K562 (cell line): Measurements from ENCODE around the gene EPHA4. TPM values are rescaled to one million over a fixed set of nuclear protein-coding genes. Genes with fewer than 3 reads are reported as not detected.

Experiments used
- CTCF ChIP-seq, 3 experiments: IDR thresholded peaks in 2 of 3; conservative IDR thresholded peaks in 1 of 3; 2 replicates each; pipeline ENCODE4 v1.5.1; 2011 to 2012; ENCODE audit warnings: low read length in 3 of 3, mild to moderate bottlenecking in 3 of 3, control low read depth in 2 of 3, improper control_type of control experiment in 1 of 3, inconsistent platforms in 1 of 3, low read depth in 1 of 3, mixed read lengths in 1 of 3, moderate library complexity in 1 of 3; ENCODE audit not compliant: insufficient read depth in 2 of 3
- FOXJ2 ChIP-seq: fragments of 200-800 bp; sonication (Bioruptor generic); IDR thresholded peaks from 2 replicates; pipeline ENCODE4 v1.6.1; 2016; ENCODE audit warnings: missing genetic modification characterization, missing compliant biosample characterization
- ILF3 ChIP-seq: fragments of 450-650 bp; IDR thresholded peaks from 2 replicates; pipeline ENCODE4 v1.6.1; 2018; ENCODE audit warnings: antibody characterized with exemption, mild to moderate bottlenecking, moderate library complexity, borderline replicate concordance
- NONO ChIP-seq, 2 experiments: fragments of 200-400 bp in 1 of 2; fragments of 450-650 bp in 1 of 2; formaldehyde crosslinking in 1 of 2; IDR thresholded peaks; 2 replicates each; pipeline ENCODE4 v1.6.1; 2017; ENCODE audit warnings: low read depth in 2 of 2, mild to moderate bottlenecking in 2 of 2, moderate library complexity in 2 of 2, low read length in 1 of 2
- NR4A1 ChIP-seq, 2 experiments: fragments of 250-450 bp in 1 of 2; fragments of 450-650 bp in 1 of 2; sonication (Bioruptor Pico) in 1 of 2; IDR thresholded peaks; 2 replicates each; pipeline versions ENCODE4 v1.4.0 to v1.6.1; 2016 to 2020; ENCODE audit warnings: mild to moderate bottlenecking in 2 of 2, missing compliant biosample characterization in 1 of 2, missing genetic modification characterization in 1 of 2, moderate library complexity in 1 of 2
- POLR2A ChIP-seq: fragments of 450-650 bp; conservative IDR thresholded peaks from 2 replicates; pipeline ENCODE4 v1.6.1; 2016
- SMC3 ChIP-seq: conservative IDR thresholded peaks from 2 replicates; pipeline ENCODE4 v1.6.1; 2011; ENCODE audit warnings: low read depth, low read length, improper control_type of control experiment; ENCODE audit not compliant: insufficient read depth
- polyA plus RNA-seq, 8 experiments: library from polyadenylated mRNA; depleted of rRNA in 4 of 8; stranded (reverse) in 5 of 8; unstranded in 3 of 8; fragments of >200 nt; fragmentation: Nextera tagmentation in 2 of 8; fragmentation: Illumina TruSeq in 1 of 8; extraction: Ambion mirVana in 2 of 8; extraction: Trizol in 1 of 8; gene quantifications; 2 replicates each; pipeline versions ENCODE4 v1.2.1 to v1.2.3, GENCODE V29; 2011 to 2014; ENCODE audit warnings: inconsistent platforms in 1 of 8, missing spikeins in 1 of 8
- total RNA-seq, 7 experiments: library from RNA; depleted of rRNA in 6 of 7; stranded (reverse); fragments of >200 nt in 6 of 7; fragmentation: Illumina TruSeq in 2 of 7; extraction: Trizol in 2 of 7; gene quantifications; 2 replicates each; pipeline versions ENCODE4 v1.2.1 to v1.2.3, GENCODE V29; 2011 to 2021; ENCODE audit warnings: low replicate concordance in 1 of 7
- TF ChIP-seq, protein P1 (sequence below): fragments of 450-650 bp; formaldehyde crosslinking; IDR thresholded peaks from 2 replicates; pipeline ENCODE4 v1.4.0; 2020; ENCODE audit warnings: mild to moderate bottlenecking, moderate library complexity
- TF ChIP-seq, protein P2 (sequence below): sonication (generic); formaldehyde crosslinking; IDR thresholded peaks from 2 replicates; pipeline ENCODE4 v1.8.1; 2023; ENCODE audit warnings: mild to moderate bottlenecking, missing genetic modification reagents

EPHA4 gene
- total and polyA plus RNA-seq, 9 of the 15 experiments (the other 6 are each of a cell fraction or from before 2014, with no cell fraction given) = 0.07 to 0.09 (median 0.07) TPM; not detected in 6

GRCh38 chr2:221573430-221574230, 1.5 kb upstream of the EPHA4 start (continued):
- TF ChIP-seq CTCF (IDR thresholded peaks at IDR 0.05 in 2 of 3, conservative IDR thresholded peaks at IDR 0.05 in 1 of 3; ENCODE audit: insufficient read depth in 2 of 3, low read depth in 1 of 3, low read length in 3 of 3) (peak; percentile 57 to 80 (median 59)), ILF3 (no peak), NR4A1 (CRISPR knock-in tag; IDR thresholded peaks at IDR 0.05) (no peak), NR4A1 (tag; IDR thresholded peaks at IDR 0.05) (no peak), NONO (IDR thresholded peaks at IDR 0.05; ENCODE audit: low read depth in 2 of 2, low read length in 1 of 2) (no peak), POLR2A (no peak), SMC3 (peak; percentile 67), FOXJ2 (tag) (no peak)
- TF ChIP-seq, protein P1, sequence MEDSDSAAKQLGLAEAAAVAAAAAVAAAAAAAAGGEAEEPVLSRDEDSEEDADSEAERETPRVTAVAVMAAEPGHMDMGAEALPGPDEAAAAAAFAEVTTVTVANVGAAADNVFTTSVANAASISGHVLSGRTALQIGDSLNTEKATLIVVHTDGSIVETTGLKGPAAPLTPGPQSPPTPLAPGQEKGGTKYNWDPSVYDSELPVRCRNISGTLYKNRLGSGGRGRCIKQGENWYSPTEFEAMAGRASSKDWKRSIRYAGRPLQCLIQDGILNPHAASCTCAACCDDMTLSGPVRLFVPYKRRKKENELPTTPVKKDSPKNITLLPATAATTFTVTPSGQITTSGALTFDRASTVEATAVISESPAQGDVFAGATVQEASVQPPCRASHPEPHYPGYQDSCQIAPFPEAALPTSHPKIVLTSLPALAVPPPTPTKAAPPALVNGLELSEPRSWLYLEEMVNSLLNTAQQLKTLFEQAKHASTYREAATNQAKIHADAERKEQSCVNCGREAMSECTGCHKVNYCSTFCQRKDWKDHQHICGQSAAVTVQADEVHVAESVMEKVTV (CRISPR knock-in tag) = peak; percentile 33; the same call in 1 of the 2 replicates
- TF ChIP-seq, protein P2, sequence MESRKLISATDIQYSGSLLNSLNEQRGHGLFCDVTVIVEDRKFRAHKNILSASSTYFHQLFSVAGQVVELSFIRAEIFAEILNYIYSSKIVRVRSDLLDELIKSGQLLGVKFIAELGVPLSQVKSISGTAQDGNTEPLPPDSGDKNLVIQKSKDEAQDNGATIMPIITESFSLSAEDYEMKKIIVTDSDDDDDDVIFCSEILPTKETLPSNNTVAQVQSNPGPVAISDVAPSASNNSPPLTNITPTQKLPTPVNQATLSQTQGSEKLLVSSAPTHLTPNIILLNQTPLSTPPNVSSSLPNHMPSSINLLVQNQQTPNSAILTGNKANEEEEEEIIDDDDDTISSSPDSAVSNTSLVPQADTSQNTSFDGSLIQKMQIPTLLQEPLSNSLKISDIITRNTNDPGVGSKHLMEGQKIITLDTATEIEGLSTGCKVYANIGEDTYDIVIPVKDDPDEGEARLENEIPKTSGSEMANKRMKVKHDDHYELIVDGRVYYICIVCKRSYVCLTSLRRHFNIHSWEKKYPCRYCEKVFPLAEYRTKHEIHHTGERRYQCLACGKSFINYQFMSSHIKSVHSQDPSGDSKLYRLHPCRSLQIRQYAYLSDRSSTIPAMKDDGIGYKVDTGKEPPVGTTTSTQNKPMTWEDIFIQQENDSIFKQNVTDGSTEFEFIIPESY (CRISPR knock-in tag) = peak; percentile 71
